ENCODE data around the gene LRP2.

LRP2 gene

DNA sequence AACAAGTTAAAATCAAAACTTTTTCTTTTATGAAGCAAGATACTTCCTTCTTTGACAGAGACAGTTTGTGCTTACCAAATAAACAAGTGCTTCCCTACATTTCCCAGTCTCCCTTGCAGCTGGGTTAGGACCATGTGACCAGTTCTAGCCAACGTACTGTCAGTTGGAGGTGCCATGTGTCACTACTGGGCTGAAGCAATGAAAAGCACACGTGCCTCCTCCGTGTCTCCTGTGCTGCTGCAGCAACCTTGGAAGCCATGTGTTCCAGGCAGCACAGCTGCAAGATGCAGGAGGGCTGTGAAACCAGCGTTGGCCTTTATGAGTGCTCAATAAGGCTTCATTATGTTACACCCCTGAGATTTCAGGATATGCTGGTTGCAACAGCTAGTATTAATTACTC lies 199.7 kb downstream of the LRP2 start:
- Histone ChIP-seq H3K27me3 (no peaks in the 10 kb centered on the region), H3K9me3 (no peaks in the 10 kb centered on the region), H3K4me1 (no peaks in the 10 kb centered on the region), H3K36me3 (no peaks in the 10 kb centered on the region), H3K4me3 (ENCODE audit: low read depth, low read length) (no peak overlapping the region)
- DNase-seq = no peak
- TF ChIP-seq, protein P1, sequence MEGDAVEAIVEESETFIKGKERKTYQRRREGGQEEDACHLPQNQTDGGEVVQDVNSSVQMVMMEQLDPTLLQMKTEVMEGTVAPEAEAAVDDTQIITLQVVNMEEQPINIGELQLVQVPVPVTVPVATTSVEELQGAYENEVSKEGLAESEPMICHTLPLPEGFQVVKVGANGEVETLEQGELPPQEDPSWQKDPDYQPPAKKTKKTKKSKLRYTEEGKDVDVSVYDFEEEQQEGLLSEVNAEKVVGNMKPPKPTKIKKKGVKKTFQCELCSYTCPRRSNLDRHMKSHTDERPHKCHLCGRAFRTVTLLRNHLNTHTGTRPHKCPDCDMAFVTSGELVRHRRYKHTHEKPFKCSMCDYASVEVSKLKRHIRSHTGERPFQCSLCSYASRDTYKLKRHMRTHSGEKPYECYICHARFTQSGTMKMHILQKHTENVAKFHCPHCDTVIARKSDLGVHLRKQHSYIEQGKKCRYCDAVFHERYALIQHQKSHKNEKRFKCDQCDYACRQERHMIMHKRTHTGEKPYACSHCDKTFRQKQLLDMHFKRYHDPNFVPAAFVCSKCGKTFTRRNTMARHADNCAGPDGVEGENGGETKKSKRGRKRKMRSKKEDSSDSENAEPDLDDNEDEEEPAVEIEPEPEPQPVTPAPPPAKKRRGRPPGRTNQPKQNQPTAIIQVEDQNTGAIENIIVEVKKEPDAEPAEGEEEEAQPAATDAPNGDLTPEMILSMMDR (IDR thresholded peaks at IDR 0.05; ENCODE audit: low read depth, low read length) = no peak

DNA sequence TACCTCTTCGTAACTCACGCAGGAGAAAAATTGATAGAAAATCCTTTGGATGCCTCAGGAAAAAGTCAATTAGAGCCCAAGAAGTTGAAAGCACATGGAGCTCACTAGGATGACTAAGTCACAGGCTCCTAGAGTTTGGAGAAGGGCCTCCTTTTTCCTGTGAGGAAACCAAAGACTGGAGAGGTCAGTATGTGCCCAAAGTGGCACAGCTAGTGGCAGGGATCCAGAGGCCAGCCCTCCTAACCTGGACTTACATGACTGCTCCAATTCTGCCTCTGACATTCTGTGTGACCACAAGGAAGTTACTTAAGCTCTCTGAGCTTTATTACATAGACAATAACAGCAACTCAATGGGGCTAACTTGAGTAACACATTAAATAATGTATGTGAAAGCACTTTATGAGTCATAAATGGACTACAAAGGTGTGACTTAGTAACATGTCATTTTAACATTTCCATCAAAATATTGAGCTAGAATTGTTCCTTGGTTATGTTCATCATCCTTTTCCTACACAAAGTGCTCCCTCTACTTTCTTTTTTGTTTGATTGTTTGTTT lies 201.3 kb downstream of the LRP2 start:
- no peaks in the 10 kb centered on the region for H3K9me3 ChIP-seq
- no peak overlapping the region for H3K4me3 ChIP-seq (ENCODE audit: low read depth, low read length)
- TF ChIP-seq, protein P1 (IDR thresholded peaks at IDR 0.05; ENCODE audit: low read depth, low read length) = no peak
- H3K36me3 ChIP-seq = no peaks in the 10 kb centered on the region
- H3K27me3 ChIP-seq = no peaks in the 10 kb centered on the region
- no peaks in the 10 kb centered on the region for H3K4me1 ChIP-seq
- no peak for DNase-seq

DNA sequence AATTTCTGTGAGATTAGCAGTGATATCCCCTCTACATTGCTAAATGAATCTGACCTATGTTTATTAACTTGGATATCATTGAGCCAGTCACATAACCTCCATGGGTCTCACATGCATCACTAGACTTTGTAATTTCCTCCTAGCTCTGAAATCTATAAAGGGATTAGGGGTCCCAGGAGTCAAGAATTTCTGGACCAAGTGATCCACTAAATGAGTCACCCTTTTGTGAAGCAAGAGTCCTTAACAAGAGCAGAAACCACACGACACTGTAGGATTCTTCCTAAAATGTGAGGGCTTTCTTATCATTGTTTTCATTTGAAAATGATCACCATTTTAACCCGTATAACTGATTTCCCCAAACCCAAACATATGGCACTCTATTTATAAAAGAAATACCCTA lies 202.6 kb downstream of the LRP2 start:
- H3K27me3 ChIP-seq = no peaks in the 10 kb centered on the region
- TF ChIP-seq, protein P1 (IDR thresholded peaks at IDR 0.05; ENCODE audit: low read depth, low read length) = no peak
- H3K4me1 ChIP-seq = no peaks in the 10 kb centered on the region
- no peak for DNase-seq
- H3K4me3 ChIP-seq (ENCODE audit: low read depth, low read length) = no peak overlapping the region
- H3K36me3 ChIP-seq = no peaks in the 10 kb centered on the region
- no peaks in the 10 kb centered on the region for H3K9me3 ChIP-seq

DNA sequence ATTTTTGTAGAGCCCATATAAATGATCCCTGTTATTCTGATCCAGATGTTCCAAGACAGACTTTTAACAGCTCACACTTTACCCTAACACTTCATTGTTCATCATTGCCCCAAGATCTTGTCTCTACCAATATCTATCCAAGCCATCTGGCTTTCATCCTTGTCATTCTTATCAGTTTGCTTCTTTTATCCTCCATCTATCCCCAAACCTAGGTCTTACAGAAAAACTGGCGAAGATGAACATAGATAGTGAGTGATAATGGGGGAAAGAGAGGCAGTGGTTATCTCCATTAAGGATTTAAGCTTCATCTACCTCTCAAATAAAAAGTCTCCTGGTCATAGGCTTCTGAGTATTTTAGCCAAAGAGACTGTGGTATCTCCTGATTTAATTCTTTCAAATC lies 203.5 kb downstream of the LRP2 start:
- TF ChIP-seq, protein P1 (IDR thresholded peaks at IDR 0.05; ENCODE audit: low read depth, low read length) = no peak
- Histone ChIP-seq H3K27me3 (no peaks in the 10 kb centered on the region), H3K36me3 (no peaks in the 10 kb centered on the region), H3K4me3 (ENCODE audit: low read depth, low read length) (no peak overlapping the region), H3K4me1 (no peaks in the 10 kb centered on the region), H3K9me3 (no peaks in the 10 kb centered on the region)
- DNase-seq = no peak

DNA sequence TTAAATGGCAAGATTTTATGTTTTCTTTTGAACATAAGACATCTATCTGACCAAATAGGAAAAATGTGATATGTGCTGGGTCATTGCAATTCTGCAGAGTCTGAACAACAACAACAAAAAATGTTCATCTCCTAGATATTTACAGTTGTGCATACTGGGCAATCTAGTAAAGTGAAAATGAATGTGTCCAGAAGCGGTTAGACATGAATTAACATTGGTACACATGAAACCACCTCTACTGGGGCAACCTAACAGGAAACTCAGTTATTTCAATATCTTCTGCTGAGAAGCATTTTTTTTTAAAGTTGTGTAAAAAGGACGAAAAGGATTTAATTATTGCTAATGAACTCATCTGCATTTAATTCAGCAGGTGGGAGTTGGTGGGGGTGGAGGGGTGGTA lies 216.1 kb downstream of the LRP2 start:
- Histone ChIP-seq H3K9me3 (no peaks in the 10 kb centered on the region), H3K4me3 (ENCODE audit: low read depth, low read length) (no peak overlapping the region), H3K36me3 (no peaks in the 10 kb centered on the region), H3K4me1 (no peaks in the 10 kb centered on the region), H3K27me3 (no peaks in the 10 kb centered on the region)
- TF ChIP-seq, protein P1 (IDR thresholded peaks at IDR 0.05; ENCODE audit: low read depth, low read length) = no peak
- no peak for DNase-seq

DNA sequence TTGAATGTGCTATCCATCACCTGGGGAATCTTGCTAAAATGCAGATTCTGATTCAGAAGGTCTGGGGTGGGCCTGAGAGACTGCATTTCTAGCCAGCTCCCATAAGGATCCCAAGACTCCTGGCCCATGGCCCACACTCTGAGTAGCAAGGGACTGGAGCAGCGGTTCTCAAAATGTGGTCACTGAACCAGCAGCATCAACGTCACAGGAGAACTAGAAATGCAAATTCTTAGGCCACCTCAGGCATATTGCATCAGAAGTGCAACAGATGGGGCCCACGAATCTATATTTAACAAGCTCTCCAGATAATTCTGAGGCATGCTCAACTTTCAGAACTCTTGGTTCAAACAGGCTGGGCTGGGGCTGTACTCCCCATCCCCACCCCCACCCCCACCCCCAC lies 218.3 kb downstream of the LRP2 start:
- no peak for DNase-seq
- no peaks in the 10 kb centered on the region for H3K27me3 ChIP-seq

More for the DNA sequence above, 218.3 kb downstream of the LRP2 start:
- Histone ChIP-seq H3K4me3 (ENCODE audit: low read depth, low read length) (no peak overlapping the region), H3K36me3 (no peaks in the 10 kb centered on the region), H3K4me1 (no peaks in the 10 kb centered on the region), H3K9me3 (no peaks in the 10 kb centered on the region)
- TF ChIP-seq, protein P1 (IDR thresholded peaks at IDR 0.05; ENCODE audit: low read depth, low read length) = no peak
